H4 (cell line): ENCODE data around the gene CEACAM19. TPM values are rescaled to one million over a fixed set of nuclear protein-coding genes. Genes with fewer than 3 reads are reported as not detected.
"Not testable (repeated sequence)": the region's sequence is repeated elsewhere in the genome, so short reads cannot be mapped to it uniquely, and the experiment has no call there.

Experiments
- DNase-seq: peaks from one replicate; pipeline ENCODE4 v3.0.0-alpha.2; 2015; ENCODE audit warnings: low spot score
- total RNA-seq: library from RNA; depleted of rRNA; stranded (reverse); fragments of >200 nt; shearing (Covaris generic); gene quantifications from 2 replicates; pipeline ENCODE4 v1.2.3, GENCODE V29; 2014

Gene CEACAM19
- total RNA-seq, 1 experiment from 2014 or later = 0.23 TPM

- no peak for DNase-seq
These were observed 25.8 kb upstream of the CEACAM19 start for GRCh38 chr19:44645407-44646048.

GRCh38 chr19:44646049-44646416, 25.2 kb upstream of the CEACAM19 start:
- DNase-seq = no peak

GRCh38 chr19:44647144-44647543, 24.1 kb upstream of the CEACAM19 start:
- DNase-seq = no peak

- DNase-seq = no peak
These were observed 22.5 kb upstream of the CEACAM19 start for GRCh38 chr19:44648631-44649251.

- no peak for DNase-seq
These were observed 21.6 kb upstream of the CEACAM19 start for GRCh38 chr19:44649578-44650145.

GRCh38 chr19:44653343-44653742, 17.9 kb upstream of the CEACAM19 start:
- DNase-seq = no peak

- peak; percentile 33 for DNase-seq
These were observed 17.1 kb upstream of the CEACAM19 start for GRCh38 chr19:44653977-44654774.

- peak; percentile 32 for DNase-seq
These were observed 13.9 kb upstream of the CEACAM19 start for GRCh38 chr19:44657211-44657921.

- DNase-seq = no peak
These were observed 13.1 kb upstream of the CEACAM19 start for GRCh38 chr19:44658069-44658733.

GRCh38 chr19:44660081-44660480, 11.2 kb upstream of the CEACAM19 start:
- no peak for DNase-seq

- no peak for DNase-seq
These were observed 10.1 kb upstream of the CEACAM19 start for GRCh38 chr19:44661205-44661604.

- no peak for DNase-seq
These were observed 9.4 kb upstream of the CEACAM19 start for GRCh38 chr19:44661904-44662303.

GRCh38 chr19:44662691-44663385, 8.4 kb upstream of the CEACAM19 start:
- no peak for DNase-seq

GRCh38 chr19:44663996-44664395, 7.3 kb upstream of the CEACAM19 start:
- no peak for DNase-seq

- DNase-seq = no peak
These were observed 6.3 kb upstream of the CEACAM19 start for GRCh38 chr19:44664976-44665375.

GRCh38 chr19:44666852-44667556, 4.3 kb upstream of the CEACAM19 start:
- DNase-seq = no peak

GRCh38 chr19:44668985-44669764, 2.1 kb upstream of the CEACAM19 start:
- DNase-seq = no peak

- not testable (repeated sequence) for DNase-seq
These were observed 1.3 kb upstream of the CEACAM19 start for GRCh38 chr19:44670027-44670426.

- DNase-seq = no peak
These were observed 944 bp downstream of the CEACAM19 start for GRCh38 chr19:44672226-44672625.
